CD4-positive, alpha-beta T cell treated with Interleukin-21 for 1 hour (primary cell): Measurements from ENCODE around the gene SEMA4F.
A peak's percentile ranks its signal among the peaks of the same experiment; 100 is the strongest.
"Not testable (repeated sequence)": the region's sequence is repeated elsewhere in the genome, so short reads cannot be mapped to it uniquely, and the experiment has no call there.

ENCODE experiments used
- DNase-seq: peaks from one replicate; pipeline ENCODE4 v3.0.0-alpha.2; 2020

SEMA4F gene

GRCh38 chr2:74653985-74654882 lies at the start of gene SEMA4F:
Gene SEMA4F (plus strand): TSS chr2:74654247. CDS start chr2:74654377, 130 bp downstream.
- peak; percentile 96 for DNase-seq

GRCh38 chr2:74606927-74607326 lies 47.1 kb upstream of the SEMA4F start:
- DNase-seq = no peak

- no peak for DNase-seq
These were observed 36.9 kb upstream of the SEMA4F start for GRCh38 chr2:74617122-74617521.

GRCh38 chr2:74618410-74619083 lies 35.5 kb upstream of the SEMA4F start:
- no peak for DNase-seq

- no peak for DNase-seq
These were observed 34.3 kb upstream of the SEMA4F start for GRCh38 chr2:74619651-74620297.

GRCh38 chr2:74620671-74621070 lies 33.4 kb upstream of the SEMA4F start:
- DNase-seq = no peak

GRCh38 chr2:74625658-74626425 lies 28.2 kb upstream of the SEMA4F start:
- no peak for DNase-seq

- no peak for DNase-seq
These were observed 25.4 kb upstream of the SEMA4F start for GRCh38 chr2:74628538-74629105.

GRCh38 chr2:74630454-74630853 lies 23.6 kb upstream of the SEMA4F start:
- not testable (repeated sequence) for DNase-seq

GRCh38 chr2:74632209-74632938 lies 21.7 kb upstream of the SEMA4F start:
- DNase-seq = no peak

GRCh38 chr2:74632939-74633312 lies 21.1 kb upstream of the SEMA4F start:
- no peak for DNase-seq

- no peak for DNase-seq
These were observed 14.5 kb upstream of the SEMA4F start for GRCh38 chr2:74639550-74639949.

- DNase-seq = no peak
These were observed 8.7 kb upstream of the SEMA4F start for GRCh38 chr2:74645344-74645743.

GRCh38 chr2:74646201-74646600 lies 7.8 kb upstream of the SEMA4F start:
- no peak for DNase-seq

GRCh38 chr2:74646834-74647482 lies 7.1 kb upstream of the SEMA4F start:
- no peak for DNase-seq

GRCh38 chr2:74648009-74648443 lies 6.0 kb upstream of the SEMA4F start, which contains the start of gene M1AP:
Gene M1AP (minus strand): TSS chr2:74648330. CDS start chr2:74640275, 8,055 bp downstream.
- DNase-seq = no peak

- no peak for DNase-seq
These were observed 460 bp upstream of the SEMA4F start for GRCh38 chr2:74653589-74653984.

- DNase-seq = no peak
These were observed 1.5 kb downstream of the SEMA4F start for GRCh38 chr2:74655579-74655978.

- DNase-seq = no peak
These were observed 4.5 kb downstream of the SEMA4F start for GRCh38 chr2:74658516-74658915.

- DNase-seq = no peak
These were observed 5.4 kb downstream of the SEMA4F start for GRCh38 chr2:74659462-74659861.

- DNase-seq = no peak
These were observed 14.0 kb downstream of the SEMA4F start for GRCh38 chr2:74668087-74668486.
